GM18498 (cell line): ENCODE data around the gene JAKMIP1.

ENCODE experiments used
- ATAC-seq: cut with Tn5 transposase; IDR thresholded peaks from one replicate; pipeline ENCODE4 v1.9.1; 2021; ENCODE audit warnings: mild to moderate bottlenecking, moderate library complexity; ENCODE audit not compliant: unreplicated experiment

JAKMIP1 gene

DNA sequence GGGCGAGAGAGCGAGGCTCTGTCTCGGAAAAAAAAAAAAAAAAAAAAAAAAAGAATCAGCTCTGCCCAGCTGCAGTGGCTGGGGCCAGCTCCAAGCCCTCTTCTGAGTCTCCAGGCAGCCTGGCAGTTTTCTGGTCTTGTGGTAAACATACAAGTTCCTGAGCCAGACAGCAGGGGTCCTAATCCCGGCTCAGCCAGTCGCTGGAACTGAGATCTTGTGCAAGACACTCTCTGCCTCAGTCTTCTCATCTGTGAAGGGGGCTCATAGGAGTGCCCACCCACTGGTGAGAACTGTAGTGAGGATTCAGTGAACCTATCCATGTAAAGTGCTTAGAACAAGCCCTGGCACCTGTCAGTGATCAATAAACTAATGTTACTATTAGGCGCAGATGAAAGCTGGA is 223.9 kb downstream of the JAKMIP1 start:
- no peak for ATAC-seq
